ES-I3 (cell line): Measurements from ENCODE around the gene LTBP1.

Experiments
- H3K36me3 ChIP-seq: 2 replicates; pipeline ENCODE4 v1.6.1; 2013; ENCODE audit warnings: mild to moderate bottlenecking, low read length, control low read depth, moderate library complexity; ENCODE audit not compliant: insufficient read depth
- H3K4me1 ChIP-seq: 2 replicates; pipeline ENCODE4 v1.6.1; 2013; ENCODE audit warnings: mild to moderate bottlenecking, control low read depth, low read length; ENCODE audit not compliant: insufficient read depth
- H3K9ac ChIP-seq: 2 replicates; pipeline ENCODE4 v1.6.1; 2013; ENCODE audit warnings: low read depth, mild to moderate bottlenecking, low read length, moderate library complexity
- H3K9me3 ChIP-seq: 2 replicates; pipeline ENCODE4 v1.6.1; 2013; ENCODE audit warnings: mild to moderate bottlenecking, low read length, moderate library complexity; ENCODE audit not compliant: control insufficient read depth, insufficient read depth

The LTBP1 gene

GRCh38 chr2:33444967-33445366 lies 498.2 kb downstream of the LTBP1 start:
- H3K9ac ChIP-seq = no peak overlapping the region
- H3K36me3 ChIP-seq = no peaks in the 10 kb centered on the region
- no peaks in the 10 kb centered on the region; the same call in 1 of the 2 replicates for H3K4me1 ChIP-seq
- no peaks in the 10 kb centered on the region for H3K9me3 ChIP-seq

GRCh38 chr2:33448220-33448899 lies 501.6 kb downstream of the LTBP1 start:
- Histone ChIP-seq H3K9ac (no peak overlapping the region), H3K4me1 (no peaks in the 10 kb centered on the region), H3K9me3 (no peaks in the 10 kb centered on the region), H3K36me3 (no peaks in the 10 kb centered on the region)
